Endometrial microvascular endothelial cells (primary cell): ENCODE results near the gene LAPTM5. TPM values are rescaled to one million over a fixed set of nuclear protein-coding genes. Genes with fewer than 3 reads are reported as not detected.

Experiments
- in situ Hi-C: cut with HindIII; loops from 2 replicates; pipeline ENCODE4 v1.10.0; 2017; ENCODE audit warnings: low sequenced_read_pairs, low pct_unique_long_range_greater_than_20kb; ENCODE audit errors: inconsistent ontology term
- total RNA-seq: library from RNA; depleted of rRNA; stranded (reverse); fragments of >200 nt; gene quantifications from one replicate; pipeline ENCODE4 v1.2.3, GENCODE V29; 2015; ENCODE audit errors: inconsistent ontology term

LAPTM5 gene
- total RNA-seq, 1 donor from 2014 or later, result 53.8 TPM

- in situ Hi-C loops, result no loop called here
Measured at GRCh38 chr1:30726236-30726635, 31.3 kb downstream of the LAPTM5 start.

- in situ Hi-C loops, result no loop called here
Measured at GRCh38 chr1:30725450-30726095, 32.0 kb downstream of the LAPTM5 start.

- in situ Hi-C loops, result no loop called here
Measured at GRCh38 chr1:30724655-30725421, 32.7 kb downstream of the LAPTM5 start.

- in situ Hi-C loops, result no loop called here
Measured at GRCh38 chr1:30724175-30724574, 33.4 kb downstream of the LAPTM5 start.

GRCh38 chr1:30723331-30723755 is 34.2 kb downstream of the LAPTM5 start, which contains the start of gene MATN1:
Gene MATN1 (minus strand): TSS chr1:30723585. CDS start chr1:30723551, 34 bp downstream.
- in situ Hi-C loops, result no loop called here

GRCh38 chr1:30721812-30722537 is 35.6 kb downstream of the LAPTM5 start:
- in situ Hi-C loops, result no loop called here

GRCh38 chr1:30721341-30721793 is 36.2 kb downstream of the LAPTM5 start:
- in situ Hi-C loops, result no loop called here

- in situ Hi-C loops, result no loop called here
Measured at GRCh38 chr1:30720271-30721223, 37.0 kb downstream of the LAPTM5 start.

GRCh38 chr1:30719406-30720270 is 37.9 kb downstream of the LAPTM5 start:
- in situ Hi-C loops, result no loop called here

GRCh38 chr1:30718636-30719405 is 38.8 kb downstream of the LAPTM5 start:
- in situ Hi-C loops, result no loop called here

- in situ Hi-C loops, result no loop called here
Measured at GRCh38 chr1:30718091-30718635, 39.4 kb downstream of the LAPTM5 start.

- in situ Hi-C loops, result no loop called here
Measured at GRCh38 chr1:30716646-30717045, 40.9 kb downstream of the LAPTM5 start.

GRCh38 chr1:30715886-30716285 is 41.7 kb downstream of the LAPTM5 start:
- in situ Hi-C loops, result no loop called here

GRCh38 chr1:30715216-30715615 is 42.4 kb downstream of the LAPTM5 start:
- in situ Hi-C loops, result no loop called here

- in situ Hi-C loops, result no loop called here
Measured at GRCh38 chr1:30714536-30715090, 43.0 kb downstream of the LAPTM5 start.

GRCh38 chr1:30714025-30714424 is 43.5 kb downstream of the LAPTM5 start:
- in situ Hi-C loops, result no loop called here
